Suppressor macrophage (primary cell): ENCODE results near the gene WASL.
A peak's percentile ranks its signal among the peaks of the same experiment; 100 is the strongest.

Experiments used
- DNase-seq, 4 experiments: peaks; one replicate each; pipeline ENCODE4 v3.0.0-alpha.2; 2020 to 2022

WASL gene

GRCh38 chr7:123690550-123690949 lies 58.3 kb downstream of the WASL start:
- DNase-seq = no peak

GRCh38 chr7:123689250-123689649 lies 59.6 kb downstream of the WASL start:
- no peak for DNase-seq

DNA sequence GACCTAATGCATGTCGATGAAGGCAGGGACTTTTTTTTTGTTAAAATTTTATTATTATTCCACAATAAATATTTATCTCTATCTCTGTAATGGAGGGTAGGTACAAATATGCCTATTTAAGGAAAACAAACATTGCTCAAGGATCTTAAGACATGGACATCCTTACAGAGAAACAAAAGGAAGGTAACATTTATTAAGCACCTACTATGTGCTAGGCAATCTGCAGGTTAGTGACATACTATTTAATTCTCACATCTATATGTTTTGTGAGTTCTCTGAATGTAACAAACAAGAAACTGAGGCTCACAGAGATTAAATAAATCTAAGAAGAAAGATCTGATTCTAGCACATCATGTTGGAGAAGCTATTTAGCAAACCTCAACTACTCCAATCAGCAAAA lies 61.1 kb downstream of the WASL start:
- no peak for DNase-seq

- DNase-seq = no peak
These were observed 61.6 kb downstream of the WASL start for GRCh38 chr7:123687161-123687560.

- DNase-seq = peak; percentile 36 to 70 (median 62)
These were observed 66.1 kb downstream of the WASL start for GRCh38 chr7:123682690-123683089.

GRCh38 chr7:123681561-123681960 lies 67.2 kb downstream of the WASL start:
- DNase-seq = no peak

DNA sequence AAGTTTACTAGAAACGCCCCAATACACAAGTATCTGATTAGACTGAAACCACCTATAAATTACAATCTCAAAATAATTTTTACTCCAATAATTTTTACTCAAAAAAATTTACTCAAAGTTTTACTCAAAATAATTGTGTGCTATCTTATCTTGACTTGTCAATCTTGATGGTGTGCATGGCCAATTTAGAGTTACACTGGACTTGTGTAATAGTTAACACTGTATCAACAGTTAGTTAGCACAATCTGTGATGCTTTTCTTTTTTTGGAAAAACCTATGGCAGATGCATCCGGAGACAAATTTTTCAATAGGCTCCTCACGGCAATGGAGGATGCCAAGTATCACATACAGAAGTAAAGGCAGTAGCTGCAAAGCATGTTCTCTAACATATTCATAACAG lies 68.2 kb downstream of the WASL start:
- no peak for DNase-seq

DNA sequence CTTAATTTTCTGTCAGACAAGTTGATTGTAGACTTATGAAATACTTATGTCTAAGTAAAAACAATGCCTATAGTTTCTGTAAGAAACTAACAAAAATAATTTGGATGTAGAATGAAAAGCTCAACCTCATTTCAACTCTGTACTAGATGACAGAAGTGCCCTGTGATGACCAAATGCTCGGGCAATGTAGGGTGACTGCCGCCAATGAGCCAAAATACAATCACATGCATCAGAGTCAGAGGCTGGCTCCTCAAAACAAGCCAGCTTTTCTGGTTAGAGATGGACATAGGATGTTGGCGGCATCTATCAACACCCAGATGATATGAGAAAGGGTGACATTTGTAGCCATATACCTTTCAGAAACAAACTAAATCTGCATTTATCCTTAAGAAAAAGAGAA lies 69.2 kb downstream of the WASL start:
- DNase-seq = no peak

GRCh38 chr7:123677061-123677715 lies 71.6 kb downstream of the WASL start:
- DNase-seq = no peak

- DNase-seq = peak in 1 of 4 experiments; percentile 4
These were observed 73.7 kb downstream of the WASL start for GRCh38 chr7:123675181-123675473.

- no peak for DNase-seq
These were observed 74.2 kb downstream of the WASL start for GRCh38 chr7:123674399-123675180.

- DNase-seq = no peak
These were observed 74.9 kb downstream of the WASL start for GRCh38 chr7:123673752-123674398.

DNA sequence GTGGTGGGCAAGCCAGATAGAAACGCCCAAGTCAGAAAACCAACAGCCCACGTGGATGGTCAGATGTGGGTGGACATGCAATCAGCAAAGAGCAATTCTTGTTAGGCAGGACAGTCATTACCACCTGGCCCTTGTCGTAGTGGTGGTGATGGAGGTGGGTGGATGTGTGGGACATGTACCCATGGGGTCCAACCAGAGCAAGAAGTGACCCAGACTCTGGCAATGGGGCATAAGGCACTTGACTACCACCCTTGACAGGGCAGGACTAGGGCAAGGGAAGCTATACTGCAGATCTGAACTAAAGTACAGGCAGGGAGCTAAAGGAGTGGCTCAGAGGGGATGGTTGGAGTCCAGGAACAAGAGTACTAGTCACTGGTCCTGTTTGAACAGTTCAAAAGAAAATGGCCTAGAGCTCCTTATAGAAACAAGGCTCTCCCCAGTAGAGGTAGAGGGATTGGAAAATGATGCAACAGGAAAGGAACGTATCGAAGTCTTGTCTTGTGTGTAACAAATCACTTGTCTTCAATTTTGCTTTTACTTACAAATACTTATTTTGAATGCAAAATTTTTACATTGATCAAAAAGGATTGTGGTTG lies 75.6 kb downstream of the WASL start:
- DNase-seq = no peak

DNA sequence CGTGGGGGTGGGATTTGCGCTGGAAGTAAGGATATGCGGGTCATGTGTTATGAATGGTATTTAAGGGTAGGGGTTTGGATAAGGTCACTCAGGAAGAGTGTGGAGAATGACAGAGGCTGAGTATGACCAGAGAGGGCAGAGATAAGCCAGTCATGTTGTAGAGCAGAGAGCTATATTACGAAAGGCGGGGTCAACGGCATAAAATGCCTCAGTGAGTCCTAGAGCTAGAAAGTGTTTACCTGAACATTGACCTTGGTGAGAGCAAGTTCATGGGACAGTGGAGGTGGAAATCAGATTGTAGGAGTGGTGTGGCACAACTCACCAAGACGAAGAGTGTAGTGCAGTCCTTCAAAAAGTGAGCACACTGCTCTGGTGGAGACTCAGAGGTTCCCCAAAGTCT lies 79.3 kb downstream of the WASL start:
- no peak for DNase-seq

DNA sequence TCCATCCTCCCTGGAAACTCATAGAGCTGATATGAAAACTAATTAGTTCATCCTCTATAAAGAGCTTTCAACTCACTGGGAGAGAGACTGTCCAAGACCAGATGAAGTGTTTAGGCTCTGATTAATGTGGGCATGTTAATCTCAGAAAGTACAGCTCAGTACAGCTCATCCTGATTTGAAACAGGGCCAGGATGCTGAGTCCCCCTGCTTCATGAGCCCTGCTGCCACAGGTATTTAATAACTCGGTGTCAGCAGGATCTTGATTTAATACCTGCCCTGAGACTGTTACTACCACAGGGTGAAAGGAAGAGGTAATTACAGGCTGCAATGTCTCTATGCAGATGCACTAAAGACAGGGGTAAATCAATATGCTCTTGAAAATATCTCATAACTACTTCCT lies 82.3 kb downstream of the WASL start:
- no peak for DNase-seq

- no peak for DNase-seq
These were observed 82.9 kb downstream of the WASL start for GRCh38 chr7:123665896-123666295.

DNA sequence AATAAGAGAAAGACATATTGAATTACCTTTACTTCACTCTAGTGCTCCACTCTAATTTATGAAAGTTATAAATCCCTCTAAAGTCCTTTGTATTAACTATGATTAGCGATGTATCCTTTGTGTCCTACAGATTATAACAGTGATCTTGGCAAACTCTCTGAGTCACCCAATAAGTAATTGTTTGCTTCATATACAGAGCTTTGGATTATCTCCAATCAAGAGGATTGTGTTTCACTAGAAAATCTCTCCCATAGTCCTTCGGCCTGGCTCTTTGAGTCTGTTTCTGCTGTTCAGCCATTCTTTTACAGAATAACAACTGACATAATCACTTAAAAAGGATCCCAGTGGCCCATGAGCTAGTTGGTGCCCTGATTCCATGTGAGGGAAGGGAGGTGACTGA lies 83.6 kb downstream of the WASL start:
- DNase-seq = no peak

DNA sequence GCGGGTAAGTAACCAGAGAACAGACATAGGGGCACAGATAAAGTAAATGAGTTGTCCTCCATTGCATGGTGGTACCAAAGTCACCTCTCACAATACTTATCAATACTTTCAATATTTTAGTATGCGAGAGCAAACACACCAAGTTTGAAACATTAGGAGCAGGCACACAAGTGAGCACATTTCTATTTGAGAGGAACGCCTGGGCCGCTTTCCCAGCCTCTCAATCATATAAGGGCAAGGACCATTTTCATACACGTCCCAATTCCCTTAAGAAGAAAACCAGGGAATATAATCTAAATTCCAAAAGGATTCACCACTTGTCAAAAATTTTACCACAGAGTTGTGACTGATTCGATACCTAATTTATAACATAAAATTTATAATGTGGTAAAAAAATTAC lies 85.6 kb downstream of the WASL start:
- no peak for DNase-seq

- no peak for DNase-seq
These were observed 86.0 kb downstream of the WASL start for GRCh38 chr7:123662755-123663154.

- DNase-seq = no peak
These were observed 86.5 kb downstream of the WASL start for GRCh38 chr7:123662293-123662692.

DNA sequence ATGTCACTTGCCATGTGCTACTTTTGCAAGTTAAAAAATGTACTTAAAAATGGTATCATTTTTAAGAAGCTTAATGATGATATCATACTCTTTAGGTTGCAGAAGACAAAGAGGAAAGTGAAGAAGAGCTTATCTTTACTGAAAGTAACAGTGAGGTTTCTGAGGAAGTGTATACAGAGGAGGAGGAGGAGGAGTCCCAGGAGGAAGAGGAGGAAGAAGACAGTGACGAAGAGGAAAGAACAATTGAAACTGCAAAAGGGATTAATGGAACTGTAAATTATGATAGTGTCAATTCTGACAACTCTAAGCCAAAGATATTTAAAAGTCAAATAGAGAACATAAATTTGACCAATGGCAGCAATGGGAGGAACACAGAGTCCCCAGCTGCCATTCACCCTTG lies 87.0 kb downstream of the WASL start:
- no peak for DNase-seq

DNA sequence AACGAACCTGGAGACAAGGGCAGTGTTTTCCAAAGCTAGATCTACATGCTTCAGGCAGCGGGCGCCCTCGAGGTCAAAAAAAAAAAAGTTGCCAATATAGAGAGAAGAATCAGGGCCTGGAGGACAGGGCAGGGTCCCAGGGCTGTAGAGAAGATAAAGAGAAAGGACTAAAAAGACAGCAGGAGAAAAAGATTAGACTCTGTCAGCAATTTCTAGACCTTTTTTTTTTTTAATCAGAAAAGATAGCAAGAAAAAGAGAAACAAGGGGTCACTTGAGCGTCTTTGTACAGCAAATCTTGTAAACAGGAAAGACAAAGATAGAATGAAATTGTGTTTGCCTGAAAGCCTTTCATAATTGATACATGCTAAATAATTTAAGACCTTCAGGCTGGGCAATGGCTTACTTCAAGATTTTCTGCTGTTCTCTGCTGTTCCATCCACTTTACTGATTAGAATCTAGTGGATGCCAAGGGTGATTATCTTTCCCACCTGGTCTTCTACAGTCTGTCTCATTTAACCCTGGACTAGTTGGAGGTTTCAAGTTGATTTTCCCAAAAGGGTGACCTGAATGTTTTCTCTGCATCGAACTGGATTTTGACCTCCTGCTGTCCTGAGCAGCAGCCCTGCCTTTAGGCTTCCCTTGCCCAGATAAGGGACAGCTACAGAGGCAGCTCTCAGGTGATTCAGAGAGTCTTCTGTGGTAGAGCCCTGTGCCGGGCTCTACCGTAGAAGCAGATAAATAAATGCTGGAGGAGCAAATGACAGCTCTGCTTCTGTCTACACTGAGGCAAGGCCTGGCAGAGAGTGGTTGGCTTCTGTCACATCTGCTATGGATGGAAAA lies 88.1 kb downstream of the WASL start:
- no peak for DNase-seq

- no peak for DNase-seq
These were observed 90.8 kb downstream of the WASL start for GRCh38 chr7:123658023-123658422.
